GM12891 (cell line): ENCODE measurements around the gene CACHD1.
"Not testable (repeated sequence)": the region's sequence is repeated elsewhere in the genome, so short reads cannot be mapped to it uniquely, and the experiment has no call there.

ENCODE experiments used
- POLR2A ChIP-seq: IDR thresholded peaks from 2 replicates; pipeline ENCODE4 v1.6.1; 2011; ENCODE audit warnings: low read depth, low read length, control low read depth
- POLR2AphosphoS5 ChIP-seq: IDR thresholded peaks from 2 replicates; pipeline ENCODE4 v1.6.1; 2011; ENCODE audit warnings: low read depth, low read length, control low read depth
- TAF1 ChIP-seq: IDR thresholded peaks from 2 replicates; pipeline ENCODE4 v1.6.1; 2011; ENCODE audit warnings: low read depth, low read length, control low read depth

DNA sequence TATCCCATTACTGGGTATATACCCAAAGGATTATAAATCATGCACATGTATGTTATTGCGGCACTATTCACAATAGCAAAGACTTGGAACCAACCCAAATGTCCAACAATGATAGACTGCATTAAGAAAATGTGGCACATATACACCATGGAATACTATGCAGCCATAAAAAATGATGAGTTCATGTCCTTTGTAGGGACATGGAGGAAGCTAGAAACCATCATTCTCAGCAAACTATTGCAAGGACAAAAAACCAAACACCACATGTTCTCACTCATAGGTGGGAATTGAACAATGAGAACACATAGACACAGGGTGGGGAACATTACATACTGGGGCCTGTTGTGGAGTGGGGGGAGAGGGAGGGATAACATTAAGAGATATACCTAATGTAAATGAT lies 270.8 kb downstream of the CACHD1 start:
- TF ChIP-seq POLR2AphosphoS5, POLR2A, TAF1: not testable (repeated sequence)
